ENCODE data around the gene JAK2. TPM values are rescaled to one million over a fixed set of nuclear protein-coding genes. Genes with fewer than 3 reads are reported as not detected.

The JAK2 gene
- total and polyA plus RNA-seq, 2 of the 4 experiments (the other 2 are of a cell fraction) = 2.3 to 6.1 TPM

GRCh38 chr9:4936823-4937222 lies 48.2 kb upstream of the JAK2 start:
- Histone ChIP-seq H2BK5ac (ENCODE audit: low read depth, low read length, poor library complexity, severe bottlenecking) (no peak overlapping the region), H2BK20ac (ENCODE audit: low read depth, low read length) (no peak overlapping the region), H2AK9ac (replicated peaks; ENCODE audit: low read depth, low read length, poor library complexity) (no peak overlapping the region), H3K23ac (ENCODE audit: low read depth, low read length) (no peak overlapping the region), H3K27ac (ENCODE audit: insufficient read depth, low read length) (no peak overlapping the region), H3K9me3 (ENCODE audit: control insufficient read depth, insufficient read depth, low read length) (no peaks in the 10 kb centered on the region), H2AK5ac (ENCODE audit: low read depth, low read length) (no peak overlapping the region), H2BK15ac (ENCODE audit: low read depth, low read length) (no peak overlapping the region), H2BK120ac (ENCODE audit: low read depth, low read length) (no peak overlapping the region), H3K18ac (ENCODE audit: low read depth, low read length) (no peak overlapping the region), H4K20me1 (ENCODE audit: insufficient read depth, low read length) (no peaks in the 10 kb centered on the region), H2AFZ (replicated peaks; ENCODE audit: low read length, poor library complexity) (no peak overlapping the region), H3K14ac (replicated peaks; ENCODE audit: low read depth, low read length) (no peak overlapping the region), H4K8ac (ENCODE audit: low read depth in 2 of 2, low read length in 2 of 2) (no peak overlapping the region), H3K4me1 (ENCODE audit: control insufficient read depth, insufficient read depth, low read length) (no peaks in the 10 kb centered on the region), H3K4me2 (ENCODE audit: low read depth, low read length) (no peak overlapping the region), H3K4ac (ENCODE audit: low read depth, low read length) (no peak overlapping the region), H3K79me1 (ENCODE audit: low read depth in 1 of 2, low read length in 2 of 2) (no peaks in the 10 kb centered on the region), H3K4me3 (ENCODE audit: insufficient read depth, low read depth, low read length) (no peak overlapping the region), H3K9me1 (ENCODE audit: insufficient read depth, low read length) (no peaks in the 10 kb centered on the region; the same call in 1 of the 2 replicates), H4K91ac (ENCODE audit: insufficient read depth, low read depth, low read length) (no peak overlapping the region), H3K27me3 (ENCODE audit: control insufficient read depth, insufficient read depth, low read length) (no peaks in the 10 kb centered on the region; the same call in 1 of the 2 replicates), H3K9ac (ENCODE audit: low read depth, low read length) (no peak overlapping the region), H3K56ac (ENCODE audit: extremely low read depth, insufficient read depth, low read length) (no peak overlapping the region), H3K36me3 (ENCODE audit: control insufficient read depth, insufficient read depth, low read length) (no peaks in the 10 kb centered on the region), H4K5ac (ENCODE audit: low read depth, low read length) (no peak overlapping the region)
- in situ Hi-C loops (cut with MboI; ENCODE audit: low sequenced_read_pairs) (no loop called here), intact Hi-C loops (cut with micrococcal nuclease) (no loop called here), dilution Hi-C loops (cut with HindIII; ENCODE audit: low sequenced_read_pairs, unreplicated experiment) (no loop called here)
- DNase-seq (no peak), ATAC-seq (ENCODE audit: low read depth) (no peak)
- 43% methylated on average over 1 of the region's 1 CpG; no CpG with 5 or more reads in 1 of the 2 experiments for WGBS, 2 experiments (ENCODE audit: extremely low coverage in 2 of 2, insufficient read length in 1 of 2)
- no TSS peak for BruUV-seq (replicated peaks)
- POLR2A ChIA-PET (ENCODE audit: unreplicated experiment) = no interaction called here
- CTCF ChIA-PET = no interaction called here
- TF ChIP-seq NFE2L2 (IDR thresholded peaks at IDR 0.05; ENCODE audit: low read depth, low read length) = no peak
- no peak for TF ChIP-seq USF2 (IDR thresholded peaks at IDR 0.05; ENCODE audit: low read depth, low read length)
- TF ChIP-seq MAZ (IDR thresholded peaks at IDR 0.05; ENCODE audit: borderline replicate concordance, low read depth, low read length) = no peak
- TF ChIP-seq FOS (IDR thresholded peaks at IDR 0.05; ENCODE audit: low read depth, low read length) = no peak
- no peak for TF ChIP-seq CTCF (conservative IDR thresholded peaks at IDR 0.05; ENCODE audit: low read depth, low read length)
- no peak for TF ChIP-seq CHD1 (IDR thresholded peaks at IDR 0.05; ENCODE audit: low read depth, low read length)
- TF ChIP-seq BHLHE40 (IDR thresholded peaks at IDR 0.05; ENCODE audit: low read depth, low read length) = no peak
- TF ChIP-seq POLR2A (IDR thresholded peaks at IDR 0.05; ENCODE audit: low read depth, low read length) = no peak
- no peak for TF ChIP-seq SMC3 (IDR thresholded peaks at IDR 0.05; ENCODE audit: low read depth, low read length)
- TF ChIP-seq ELK1 (IDR thresholded peaks at IDR 0.05; ENCODE audit: borderline replicate concordance, low read depth, low read length) = no peak
- no peak for TF ChIP-seq MAFK (IDR thresholded peaks at IDR 0.05; ENCODE audit: low read depth, low read length)
